Nephron (organoid): ENCODE measurements around the gene CHI3L2.

Experiments used
- H3K27ac Mint-ChIP-seq, 3 experiments: 2 replicates each; pipeline ENCODE4 v1.8.0; 2020; ENCODE audit warnings: mixed read lengths in 3 of 3, mild to moderate bottlenecking in 2 of 3, moderate library complexity in 1 of 3
- H3K27me3 Mint-ChIP-seq: 2 replicates; pipeline ENCODE4 v1.8.0; 2021; ENCODE audit warnings: low read depth, mild to moderate bottlenecking, moderate library complexity, mixed read lengths
- H3K36me3 Mint-ChIP-seq: 2 replicates; pipeline ENCODE4 v1.8.0; 2020; ENCODE audit warnings: low read depth, mixed read lengths
- H3K4me1 Mint-ChIP-seq: 2 replicates; pipeline ENCODE4 v1.8.0; 2020; ENCODE audit warnings: mixed read lengths
- H3K4me3 Mint-ChIP-seq, 3 experiments: 2 replicates each; pipeline ENCODE4 v1.8.0; 2020; ENCODE audit warnings: mild to moderate bottlenecking in 3 of 3, mixed read lengths in 3 of 3, moderate library complexity in 2 of 3
- H3K9me3 Mint-ChIP-seq: 2 replicates; pipeline ENCODE4 v1.8.0; 2020; ENCODE audit warnings: mixed read lengths
- TF ChIP-seq, protein P1 (sequence below), 3 experiments: fragments of 200-600 bp; sonication (generic); IDR thresholded peaks; one replicate each; pipeline ENCODE4 v1.5.0; 2021; ENCODE audit warnings: antibody characterized with exemption in 3 of 3; ENCODE audit not compliant: unreplicated experiment in 3 of 3

CHI3L2 gene

DNA sequence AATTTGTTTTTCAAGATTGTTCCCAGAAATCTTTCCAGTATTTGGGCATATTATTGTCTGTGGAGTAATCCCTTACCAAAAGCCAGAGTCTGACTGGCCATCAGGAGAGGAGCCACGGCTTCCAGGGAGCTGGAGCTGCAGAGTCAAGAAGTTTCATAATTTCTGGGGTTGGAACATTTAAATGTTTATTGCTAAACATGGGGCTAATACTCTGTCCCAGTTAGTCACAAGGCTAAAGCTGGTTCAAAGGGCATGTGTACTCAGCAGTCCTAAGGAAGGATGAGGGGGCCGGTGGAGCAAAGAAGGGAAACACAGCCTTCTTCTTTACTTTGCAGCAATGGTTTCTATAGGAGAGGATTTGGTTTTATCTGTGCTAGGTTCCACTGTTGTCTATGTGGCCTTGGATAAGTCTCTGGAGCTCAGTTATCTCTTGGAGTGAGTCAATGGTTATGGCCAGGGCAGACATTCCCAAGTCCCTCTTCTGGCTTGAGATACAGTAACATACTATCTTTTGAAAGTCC is 36.5 kb upstream of the CHI3L2 start:
- no peaks in the 10 kb centered on the region for H3K4me1 Mint-ChIP-seq
- TF ChIP-seq, protein P1, sequence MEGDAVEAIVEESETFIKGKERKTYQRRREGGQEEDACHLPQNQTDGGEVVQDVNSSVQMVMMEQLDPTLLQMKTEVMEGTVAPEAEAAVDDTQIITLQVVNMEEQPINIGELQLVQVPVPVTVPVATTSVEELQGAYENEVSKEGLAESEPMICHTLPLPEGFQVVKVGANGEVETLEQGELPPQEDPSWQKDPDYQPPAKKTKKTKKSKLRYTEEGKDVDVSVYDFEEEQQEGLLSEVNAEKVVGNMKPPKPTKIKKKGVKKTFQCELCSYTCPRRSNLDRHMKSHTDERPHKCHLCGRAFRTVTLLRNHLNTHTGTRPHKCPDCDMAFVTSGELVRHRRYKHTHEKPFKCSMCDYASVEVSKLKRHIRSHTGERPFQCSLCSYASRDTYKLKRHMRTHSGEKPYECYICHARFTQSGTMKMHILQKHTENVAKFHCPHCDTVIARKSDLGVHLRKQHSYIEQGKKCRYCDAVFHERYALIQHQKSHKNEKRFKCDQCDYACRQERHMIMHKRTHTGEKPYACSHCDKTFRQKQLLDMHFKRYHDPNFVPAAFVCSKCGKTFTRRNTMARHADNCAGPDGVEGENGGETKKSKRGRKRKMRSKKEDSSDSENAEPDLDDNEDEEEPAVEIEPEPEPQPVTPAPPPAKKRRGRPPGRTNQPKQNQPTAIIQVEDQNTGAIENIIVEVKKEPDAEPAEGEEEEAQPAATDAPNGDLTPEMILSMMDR (IDR thresholded peaks at IDR 0.05; ENCODE audit: unreplicated experiment in 3 of 3), result no peak
- H3K36me3 Mint-ChIP-seq, result peaks cover 32% of the 10 kb centered on the region
- H3K27me3 Mint-ChIP-seq, result no peaks in the 10 kb centered on the region
- peak overlapping the region in 1 of 3 experiments; percentile 26 for H3K27ac Mint-ChIP-seq
- H3K4me3 Mint-ChIP-seq, result no peak overlapping the region
- no peaks in the 10 kb centered on the region for H3K9me3 Mint-ChIP-seq

DNA sequence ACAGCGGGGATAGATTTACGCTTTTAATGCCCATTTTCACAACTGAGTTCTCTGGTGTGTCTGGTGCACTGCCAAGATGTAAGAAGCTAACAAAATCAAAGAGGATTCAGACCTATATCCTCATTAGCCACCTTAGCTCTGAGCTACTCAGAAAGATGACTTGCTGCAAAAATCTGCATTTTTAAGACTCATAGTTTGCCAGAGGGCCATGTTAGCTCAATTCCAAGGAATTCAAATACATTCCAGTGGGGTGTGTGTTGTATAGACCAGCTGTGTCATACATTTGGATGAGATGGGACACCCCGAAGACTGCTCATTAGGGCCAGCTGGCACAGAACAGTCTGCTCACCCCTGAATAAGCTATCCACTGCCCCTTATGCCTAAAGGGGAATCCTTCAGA is 36.0 kb upstream of the CHI3L2 start:
- TF ChIP-seq, protein P1 (IDR thresholded peaks at IDR 0.05; ENCODE audit: unreplicated experiment in 3 of 3), result no peak
- Mint-ChIP-seq H3K4me3 (no peak overlapping the region), H3K4me1 (no peaks in the 10 kb centered on the region), H3K27me3 (no peaks in the 10 kb centered on the region), H3K27ac (no peak overlapping the region), H3K9me3 (no peaks in the 10 kb centered on the region), H3K36me3 (peaks cover 29% of the 10 kb centered on the region)

DNA sequence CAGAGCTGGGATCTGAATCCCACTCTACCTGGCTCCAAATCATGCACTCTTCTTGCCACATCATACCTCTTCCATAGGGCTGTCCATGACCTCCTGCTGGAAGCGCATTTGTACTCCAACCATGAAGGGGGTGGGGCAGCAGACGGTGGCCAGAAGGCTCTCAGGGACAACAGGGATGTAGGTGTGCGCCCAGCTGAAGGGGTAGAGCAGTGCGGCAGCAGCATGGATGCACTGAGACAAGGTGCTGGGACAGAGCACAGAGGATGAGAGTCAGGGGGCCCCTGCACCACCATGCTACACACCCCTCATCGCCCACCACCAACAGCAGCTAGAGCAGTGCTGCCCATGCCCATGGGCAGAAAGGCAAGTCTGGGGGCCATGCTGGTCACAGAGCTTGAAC is 35.4 kb upstream of the CHI3L2 start:
- TF ChIP-seq, protein P1 (IDR thresholded peaks at IDR 0.05; ENCODE audit: unreplicated experiment in 3 of 3), result no peak
- H3K4me1 Mint-ChIP-seq, result no peaks in the 10 kb centered on the region
- no peaks in the 10 kb centered on the region for H3K9me3 Mint-ChIP-seq
- peaks cover 23% of the 10 kb centered on the region for H3K36me3 Mint-ChIP-seq
- H3K27ac Mint-ChIP-seq, result no peak overlapping the region
- H3K27me3 Mint-ChIP-seq, result peaks cover under 1% of the 10 kb centered on the region
- no peak overlapping the region for H3K4me3 Mint-ChIP-seq

DNA sequence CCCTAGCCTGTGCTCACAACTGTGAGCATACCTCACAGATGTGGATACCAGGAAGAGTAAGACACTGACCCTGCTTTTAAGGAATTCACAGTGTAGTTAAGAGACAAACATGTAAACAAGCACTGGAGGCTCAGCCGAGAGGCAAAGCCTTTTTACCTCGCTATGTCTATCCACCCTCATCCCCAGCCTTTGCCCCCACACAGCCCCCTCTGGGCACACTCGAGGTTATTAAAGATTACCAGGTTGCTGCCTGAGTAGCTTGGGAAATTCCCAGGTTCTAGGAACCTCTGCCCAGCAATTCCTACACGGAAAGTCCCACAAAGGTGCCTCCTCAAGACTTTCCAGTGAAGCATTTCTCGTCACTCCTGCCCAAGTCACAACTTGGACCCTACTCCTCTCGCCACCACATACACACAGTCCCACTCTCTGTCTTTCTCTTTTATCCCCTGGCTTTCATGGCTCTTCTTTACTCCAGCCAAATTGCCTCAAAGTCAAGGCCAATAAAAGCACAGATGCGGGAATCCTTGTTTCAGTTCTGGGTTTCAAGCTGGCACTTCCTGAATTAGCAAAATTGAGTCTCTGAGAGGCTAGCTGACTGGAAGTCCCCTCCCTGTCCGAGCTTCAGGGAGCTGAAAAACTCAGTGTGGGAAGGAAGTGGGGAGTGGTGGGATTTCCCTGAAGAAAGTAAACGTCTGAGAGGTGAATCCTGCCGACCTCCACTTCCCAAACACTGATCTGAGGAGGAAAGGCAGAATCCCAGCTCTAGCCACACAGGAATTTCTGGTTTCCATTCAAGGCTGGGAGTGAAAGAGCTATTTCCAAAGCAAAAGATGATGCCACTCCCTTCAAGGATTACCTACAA is 34.6 kb upstream of the CHI3L2 start:
- H3K4me1 Mint-ChIP-seq, result no peaks in the 10 kb centered on the region
- peaks cover 4% of the 10 kb centered on the region for H3K27me3 Mint-ChIP-seq
- H3K4me3 Mint-ChIP-seq, result no peak overlapping the region
- TF ChIP-seq, protein P1 (IDR thresholded peaks at IDR 0.05; ENCODE audit: unreplicated experiment in 3 of 3), result no peak
- no peaks in the 10 kb centered on the region for H3K9me3 Mint-ChIP-seq
- peak overlapping the region in 2 of 3 experiments; percentile 3 to 67 for H3K27ac Mint-ChIP-seq
- H3K36me3 Mint-ChIP-seq, result peaks cover 17% of the 10 kb centered on the region

DNA sequence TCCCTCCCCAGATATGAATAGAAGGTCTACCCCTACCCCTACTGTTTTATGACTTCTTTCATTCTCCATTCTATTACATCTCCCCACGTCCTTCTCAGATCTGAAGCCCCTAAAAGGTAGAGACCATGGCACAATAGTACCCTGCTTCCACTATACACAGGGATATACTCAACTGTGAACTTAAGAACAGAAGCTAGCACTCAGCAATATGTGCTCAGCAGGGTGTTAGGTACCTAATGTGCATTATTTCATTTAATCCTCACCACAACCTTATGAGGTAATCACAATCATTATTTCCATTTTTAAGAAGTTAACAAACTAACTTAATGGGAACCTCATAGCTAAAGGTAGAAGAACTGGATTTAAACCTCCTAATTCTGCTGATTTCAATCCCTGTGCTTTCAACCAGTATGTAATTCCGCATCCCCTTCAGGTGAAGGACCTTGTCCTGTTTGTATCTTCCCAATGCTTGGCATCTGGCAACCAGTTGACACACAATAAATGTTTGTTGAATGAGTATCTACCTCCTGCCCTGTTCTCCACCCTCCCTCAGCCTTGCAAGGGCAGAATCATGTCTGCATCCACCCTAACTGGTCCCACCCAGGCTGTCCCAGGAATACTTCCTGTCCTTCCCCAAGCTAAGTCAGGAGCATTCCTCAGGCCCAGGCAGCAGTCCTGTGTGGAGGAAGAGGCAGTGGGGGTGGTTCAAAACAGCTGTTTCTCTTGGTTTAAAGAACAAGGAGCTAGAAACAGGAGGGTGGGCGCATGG is 33.6 kb upstream of the CHI3L2 start:
- H3K4me3 Mint-ChIP-seq, result no peak overlapping the region
- H3K27me3 Mint-ChIP-seq, result peaks cover 4% of the 10 kb centered on the region
- H3K36me3 Mint-ChIP-seq, result peaks cover 8% of the 10 kb centered on the region
- no peaks in the 10 kb centered on the region for H3K4me1 Mint-ChIP-seq
- H3K27ac Mint-ChIP-seq, result no peak overlapping the region
- TF ChIP-seq, protein P1 (IDR thresholded peaks at IDR 0.05; ENCODE audit: unreplicated experiment in 3 of 3), result no peak
- no peaks in the 10 kb centered on the region for H3K9me3 Mint-ChIP-seq
